Measurements from ENCODE around the gene UGT1A8. TPM values are rescaled to one million over a fixed set of nuclear protein-coding genes. Genes with fewer than 3 reads are reported as not detected.
A peak's percentile ranks its signal among the peaks of the same experiment; 100 is the strongest.

The UGT1A8 gene
- total and polyA plus RNA-seq, 2 of the 4 experiments (the other 2 are of a cell fraction) = not detected

DNA sequence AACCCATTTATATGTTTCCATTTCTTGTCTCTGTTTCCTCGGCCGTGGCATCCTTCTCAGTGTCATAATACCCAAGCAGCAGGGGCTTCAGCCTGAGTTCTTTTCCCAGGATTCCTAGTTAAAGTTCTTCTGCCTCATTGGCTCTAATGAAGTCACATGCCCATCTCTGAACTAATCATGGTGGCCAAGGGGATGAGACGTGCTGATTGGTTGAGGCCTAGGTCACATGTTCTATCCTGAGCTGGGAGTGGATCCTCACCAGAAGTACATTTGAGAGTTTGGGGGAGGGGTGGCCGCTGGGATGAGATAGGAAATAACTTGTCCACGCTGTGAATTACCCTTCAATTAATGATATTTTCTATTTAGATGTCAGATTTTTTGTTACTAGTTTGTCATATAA is 91.5 kb downstream of the UGT1A8 start:
- dilution Hi-C loops (cut with HindIII; ENCODE audit: low sequenced_read_pairs, unreplicated experiment) = no loop called here

More for the DNA sequence above, 91.5 kb downstream of the UGT1A8 start:
- no TSS peak for BruUV-seq (replicated peaks)
- no peak overlapping the region for H3K4ac ChIP-seq (ENCODE audit: low read depth, low read length)
- H4K20me1 ChIP-seq (ENCODE audit: insufficient read depth, low read length) = no peaks in the 10 kb centered on the region
- no peak overlapping the region for H2AK5ac ChIP-seq (ENCODE audit: low read depth, low read length)
- H3K14ac ChIP-seq (replicated peaks; ENCODE audit: low read depth, low read length) = no peak overlapping the region
- H2BK120ac ChIP-seq (ENCODE audit: low read depth, low read length) = no peak overlapping the region
- H2AFZ ChIP-seq (replicated peaks; ENCODE audit: low read length, poor library complexity) = no peak overlapping the region
- no peak overlapping the region for H3K56ac ChIP-seq (ENCODE audit: extremely low read depth, insufficient read depth, low read length)
- DNase-seq (no peak), ATAC-seq (ENCODE audit: low read depth) (no peak)
- H3K4me1 ChIP-seq (ENCODE audit: control insufficient read depth, insufficient read depth, low read length) = peaks cover 9% of the 10 kb centered on the region
- no peak overlapping the region for H3K9ac ChIP-seq (ENCODE audit: low read depth, low read length)
- H4K5ac ChIP-seq (ENCODE audit: low read depth, low read length) = no peak overlapping the region
- 71% methylated on average over 1 of the region's 5 CpGs; no CpG with 5 or more reads in 1 of the 2 experiments for WGBS, 2 experiments (ENCODE audit: extremely low coverage in 2 of 2, insufficient read length in 1 of 2)
- H4K8ac ChIP-seq (ENCODE audit: low read depth in 2 of 2, low read length in 2 of 2) = no peak overlapping the region
- no peaks in the 10 kb centered on the region for H3K27me3 ChIP-seq (ENCODE audit: control insufficient read depth, insufficient read depth, low read length)
- intact Hi-C loops (cut with micrococcal nuclease) (no loop called here), in situ Hi-C loops (cut with MboI; ENCODE audit: low sequenced_read_pairs) (no loop called here)
- CTCF ChIA-PET = interaction anchor here (0.6 kb wide), 1 partner anchor 27 kb away, joined by 3 read pairs; the partner anchor contains the start of gene UGT1A7
- H3K36me3 ChIP-seq (ENCODE audit: control insufficient read depth, insufficient read depth, low read length) = no peaks in the 10 kb centered on the region
- TF ChIP-seq FOS (IDR thresholded peaks at IDR 0.05; ENCODE audit: low read depth, low read length) = no peak
- TF ChIP-seq, protein P1, sequence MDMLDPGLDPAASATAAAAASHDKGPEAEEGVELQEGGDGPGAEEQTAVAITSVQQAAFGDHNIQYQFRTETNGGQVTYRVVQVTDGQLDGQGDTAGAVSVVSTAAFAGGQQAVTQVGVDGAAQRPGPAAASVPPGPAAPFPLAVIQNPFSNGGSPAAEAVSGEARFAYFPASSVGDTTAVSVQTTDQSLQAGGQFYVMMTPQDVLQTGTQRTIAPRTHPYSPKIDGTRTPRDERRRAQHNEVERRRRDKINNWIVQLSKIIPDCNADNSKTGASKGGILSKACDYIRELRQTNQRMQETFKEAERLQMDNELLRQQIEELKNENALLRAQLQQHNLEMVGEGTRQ (IDR thresholded peaks at IDR 0.05; ENCODE audit: low read depth, low read length) = peak; percentile 49
- no peak for TF ChIP-seq CHD1 (IDR thresholded peaks at IDR 0.05; ENCODE audit: low read depth, low read length)
- no peak for TF ChIP-seq MXI1 (IDR thresholded peaks at IDR 0.05; ENCODE audit: borderline replicate concordance, low read depth, low read length)
- TF ChIP-seq, protein P2, sequence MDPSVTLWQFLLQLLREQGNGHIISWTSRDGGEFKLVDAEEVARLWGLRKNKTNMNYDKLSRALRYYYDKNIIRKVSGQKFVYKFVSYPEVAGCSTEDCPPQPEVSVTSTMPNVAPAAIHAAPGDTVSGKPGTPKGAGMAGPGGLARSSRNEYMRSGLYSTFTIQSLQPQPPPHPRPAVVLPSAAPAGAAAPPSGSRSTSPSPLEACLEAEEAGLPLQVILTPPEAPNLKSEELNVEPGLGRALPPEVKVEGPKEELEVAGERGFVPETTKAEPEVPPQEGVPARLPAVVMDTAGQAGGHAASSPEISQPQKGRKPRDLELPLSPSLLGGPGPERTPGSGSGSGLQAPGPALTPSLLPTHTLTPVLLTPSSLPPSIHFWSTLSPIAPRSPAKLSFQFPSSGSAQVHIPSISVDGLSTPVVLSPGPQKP (IDR thresholded peaks at IDR 0.05; ENCODE audit: borderline replicate concordance, low read depth, low read length) = no peak
- TF ChIP-seq SMC3 (IDR thresholded peaks at IDR 0.05; ENCODE audit: low read depth, low read length) = no peak
- no peak for TF ChIP-seq CEBPB (IDR thresholded peaks at IDR 0.05; ENCODE audit: low read depth, low read length)
- TF ChIP-seq POLR2A (IDR thresholded peaks at IDR 0.05; ENCODE audit: low read depth, low read length) = no peak
- no peak overlapping the region for H2BK15ac ChIP-seq (ENCODE audit: low read depth, low read length)
- H3K79me1 ChIP-seq (ENCODE audit: low read depth in 1 of 2, low read length in 2 of 2) = no peaks in the 10 kb centered on the region
- no peak overlapping the region for H3K23ac ChIP-seq (ENCODE audit: low read depth, low read length)
- no peak overlapping the region for H3K4me3 ChIP-seq (ENCODE audit: insufficient read depth, low read depth, low read length)
- no peak overlapping the region for H2BK5ac ChIP-seq (ENCODE audit: low read depth, low read length, poor library complexity, severe bottlenecking)
- POLR2A ChIA-PET (ENCODE audit: unreplicated experiment) = no interaction called here
- no peak overlapping the region for H2BK20ac ChIP-seq (ENCODE audit: low read depth, low read length)
- H3K27ac ChIP-seq (ENCODE audit: insufficient read depth, low read length) = no peak overlapping the region
- H3K9me1 ChIP-seq (ENCODE audit: insufficient read depth, low read length) = no peaks in the 10 kb centered on the region
- H4K91ac ChIP-seq (ENCODE audit: insufficient read depth, low read depth, low read length) = no peak overlapping the region
- no peak overlapping the region for H3K4me2 ChIP-seq (ENCODE audit: low read depth, low read length)
- no peak overlapping the region for H2AK9ac ChIP-seq (replicated peaks; ENCODE audit: low read depth, low read length, poor library complexity)
- H3K9me3 ChIP-seq (ENCODE audit: control insufficient read depth, insufficient read depth, low read length) = no peaks in the 10 kb centered on the region
- 0 out of 2 replicates have a peak overlapping the region, but pooled peaks have one; percentile 9 for H3K18ac ChIP-seq (ENCODE audit: low read depth, low read length)

Measured in IMR-90 (cell line).